C4-2B (cell line): ENCODE results near the gene EFCAB5.

ENCODE experiments used
- ZFX ChIP-seq: fragments of 450-650 bp; IDR thresholded peaks from 2 replicates; pipeline ENCODE4 v1.6.1; 2017
- TF ChIP-seq, protein P1 (sequence below): fragments of 450-650 bp; conservative IDR thresholded peaks from 2 replicates; pipeline ENCODE4 v1.5.1; 2017; ENCODE audit warnings: mild to moderate bottlenecking

DNA sequence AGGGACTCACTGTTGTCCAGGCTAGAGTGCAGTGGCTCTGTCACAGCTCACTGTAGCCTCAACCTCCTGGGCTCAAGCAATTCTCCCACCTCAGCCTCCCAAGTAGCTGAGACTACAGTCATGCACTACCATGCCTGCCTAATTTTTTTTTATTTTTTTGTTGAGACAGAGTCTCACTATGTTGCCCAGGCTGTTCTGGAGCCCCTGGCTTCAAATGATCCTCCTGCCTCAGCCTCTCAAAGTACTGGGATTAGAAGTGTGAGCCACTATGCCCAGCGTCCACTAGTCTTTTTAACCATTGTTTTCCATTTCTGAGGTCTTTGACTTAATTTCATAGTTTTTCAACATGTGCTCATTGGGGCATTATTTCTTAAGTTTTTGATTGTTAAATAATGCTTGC, 188.7 kb downstream of the EFCAB5 start:
- TF ChIP-seq, protein P1, sequence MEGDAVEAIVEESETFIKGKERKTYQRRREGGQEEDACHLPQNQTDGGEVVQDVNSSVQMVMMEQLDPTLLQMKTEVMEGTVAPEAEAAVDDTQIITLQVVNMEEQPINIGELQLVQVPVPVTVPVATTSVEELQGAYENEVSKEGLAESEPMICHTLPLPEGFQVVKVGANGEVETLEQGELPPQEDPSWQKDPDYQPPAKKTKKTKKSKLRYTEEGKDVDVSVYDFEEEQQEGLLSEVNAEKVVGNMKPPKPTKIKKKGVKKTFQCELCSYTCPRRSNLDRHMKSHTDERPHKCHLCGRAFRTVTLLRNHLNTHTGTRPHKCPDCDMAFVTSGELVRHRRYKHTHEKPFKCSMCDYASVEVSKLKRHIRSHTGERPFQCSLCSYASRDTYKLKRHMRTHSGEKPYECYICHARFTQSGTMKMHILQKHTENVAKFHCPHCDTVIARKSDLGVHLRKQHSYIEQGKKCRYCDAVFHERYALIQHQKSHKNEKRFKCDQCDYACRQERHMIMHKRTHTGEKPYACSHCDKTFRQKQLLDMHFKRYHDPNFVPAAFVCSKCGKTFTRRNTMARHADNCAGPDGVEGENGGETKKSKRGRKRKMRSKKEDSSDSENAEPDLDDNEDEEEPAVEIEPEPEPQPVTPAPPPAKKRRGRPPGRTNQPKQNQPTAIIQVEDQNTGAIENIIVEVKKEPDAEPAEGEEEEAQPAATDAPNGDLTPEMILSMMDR, result no peak
- no peak for TF ChIP-seq ZFX
